SK-N-SH treated with all-trans-retinoic acid at 6 μM for 48 hours (cell line): ENCODE results near the gene KAZALD1.

Experiments
- ATAC-seq: fragments of 200-7000 bp; cut with Tn5 transposase; 3 replicates; pipeline ENCODE4 v1.9.1; 2020; ENCODE audit warnings: mild to moderate bottlenecking, moderate library complexity
- ARNTL ChIP-seq: fragments of 450-650 bp; formaldehyde crosslinking; IDR thresholded peaks from 2 replicates; pipeline ENCODE4 v1.5.0; 2020; ENCODE audit warnings: low read depth, mild to moderate bottlenecking, moderate library complexity, borderline replicate concordance
- BACH2 ChIP-seq: fragments of 250-450 bp; sonication (Bioruptor Pico); IDR thresholded peaks from 2 replicates; pipeline ENCODE4 v1.9.0; 2021; ENCODE audit warnings: mild to moderate bottlenecking, borderline replicate concordance
- CREB5 ChIP-seq: fragments of 250-450 bp; sonication (Bioruptor Pico); IDR thresholded peaks from 2 replicates; pipeline ENCODE4 v1.5.1; 2020; ENCODE audit warnings: low read depth, mild to moderate bottlenecking, moderate library complexity
- CSDC2 ChIP-seq: fragments of 250-450 bp; sonication (Bioruptor Pico); IDR thresholded peaks from 2 replicates; pipeline ENCODE4 v1.5.0; 2020; ENCODE audit warnings: mild to moderate bottlenecking, moderate library complexity
- CSRNP3 ChIP-seq: fragments of 250-450 bp; sonication (Bioruptor Pico); IDR thresholded peaks from 2 replicates; pipeline ENCODE4 v1.5.1; 2021; ENCODE audit warnings: mild to moderate bottlenecking, moderate library complexity
- ESRRG ChIP-seq: fragments of 250-450 bp; sonication (Bioruptor Pico); IDR thresholded peaks from 2 replicates; pipeline ENCODE4 v1.6.1; 2021; ENCODE audit warnings: mild to moderate bottlenecking
- GLIS3 ChIP-seq: fragments of 250-450 bp; sonication (Bioruptor Pico); IDR thresholded peaks from 2 replicates; pipeline ENCODE4 v1.5.0; 2020; ENCODE audit warnings: mild to moderate bottlenecking, moderate library complexity
- ISL1 ChIP-seq: fragments of 250-450 bp; sonication (Bioruptor Pico); IDR thresholded peaks from 2 replicates; pipeline ENCODE4 v2.1.2; 2022; ENCODE audit warnings: mild to moderate bottlenecking, moderate library complexity
- OSR1 ChIP-seq: fragments of 250-450 bp; sonication (Bioruptor Pico); IDR thresholded peaks from 2 replicates; pipeline ENCODE4 v1.8.0; 2022; ENCODE audit warnings: moderate library complexity, mild to moderate bottlenecking, inconsistent platforms
- PATZ1 ChIP-seq: fragments of 250-450 bp; sonication (Bioruptor Pico); IDR thresholded peaks from 2 replicates; pipeline ENCODE4 v1.8.0; 2020; ENCODE audit warnings: mild to moderate bottlenecking, moderate library complexity, borderline replicate concordance
- POU6F1 ChIP-seq: fragments of 250-450 bp; sonication (Bioruptor Pico); IDR thresholded peaks from 2 replicates; pipeline ENCODE4 v1.8.0; 2021; ENCODE audit warnings: low read depth, mild to moderate bottlenecking, moderate library complexity, borderline replicate concordance
- PPARA ChIP-seq: fragments of 250-450 bp; sonication (Bioruptor Pico); IDR thresholded peaks from 2 replicates; pipeline ENCODE4 v1.5.0; 2020; ENCODE audit warnings: mild to moderate bottlenecking, borderline replicate concordance
- RARB ChIP-seq: fragments of 250-450 bp; sonication (Bioruptor Pico); IDR thresholded peaks from 2 replicates; pipeline ENCODE4 v1.8.0; 2021; ENCODE audit warnings: mild to moderate bottlenecking, moderate library complexity
- SNAI2 ChIP-seq: fragments of 250-450 bp; sonication (Bioruptor Pico); IDR thresholded peaks from 2 replicates; pipeline ENCODE4 v1.5.0; 2020; ENCODE audit warnings: mild to moderate bottlenecking, moderate library complexity
- TCF4 ChIP-seq: fragments of 250-450 bp; sonication (Bioruptor Pico); IDR thresholded peaks from 2 replicates; pipeline ENCODE4 v1.8.0; 2021; ENCODE audit warnings: mild to moderate bottlenecking, moderate library complexity, borderline replicate concordance
- TOX ChIP-seq: fragments of 250-450 bp; sonication (Bioruptor Pico); IDR thresholded peaks from 2 replicates; pipeline ENCODE4 v1.8.0; 2021; ENCODE audit warnings: mild to moderate bottlenecking, moderate library complexity, borderline replicate concordance
- TSHZ2 ChIP-seq: fragments of 250-450 bp; sonication (Bioruptor Pico); IDR thresholded peaks from 2 replicates; pipeline ENCODE4 v1.5.0; 2020; ENCODE audit warnings: mild to moderate bottlenecking, moderate library complexity
- ZC3H10 ChIP-seq: fragments of 250-450 bp; sonication (Bioruptor Pico); IDR thresholded peaks from 2 replicates; pipeline ENCODE4 v1.5.1; 2021; ENCODE audit warnings: mild to moderate bottlenecking, moderate library complexity
- ZFP3 ChIP-seq: fragments of 250-450 bp; sonication (Bioruptor Pico); IDR thresholded peaks from 2 replicates; pipeline ENCODE4 v1.5.0; 2020; ENCODE audit warnings: mild to moderate bottlenecking, moderate library complexity
- ZFP30 ChIP-seq: fragments of 450-650 bp; formaldehyde crosslinking; IDR thresholded peaks from 2 replicates; pipeline ENCODE4 v1.5.0; 2022; ENCODE audit warnings: mild to moderate bottlenecking, moderate library complexity
- ZNF565 ChIP-seq: fragments of 450-650 bp; formaldehyde crosslinking; conservative IDR thresholded peaks from 2 replicates; pipeline ENCODE4 v1.5.0; 2020; ENCODE audit warnings: low read depth, mild to moderate bottlenecking, moderate library complexity
- ZNF70 ChIP-seq: fragments of 450-650 bp; formaldehyde crosslinking; IDR thresholded peaks from 2 replicates; pipeline ENCODE4 v1.5.0; 2020; ENCODE audit warnings: mild to moderate bottlenecking, moderate library complexity
- ZNF8 ChIP-seq: fragments of 450-650 bp; formaldehyde crosslinking; IDR thresholded peaks from 2 replicates; pipeline ENCODE4 v1.5.0; 2020; ENCODE audit warnings: mild to moderate bottlenecking, moderate library complexity

The KAZALD1 gene

GRCh38 chr10:101094121-101094879, 32.5 kb downstream of the KAZALD1 start:
- TF ChIP-seq ZNF70 (CRISPR knock-in tag) (no peak), ZFP30 (CRISPR knock-in tag) (no peak), ISL1 (no peak), ARNTL (no peak), ESRRG (CRISPR knock-in tag) (no peak), ZFP3 (CRISPR knock-in tag) (no peak), CSDC2 (CRISPR knock-in tag) (no peak), POU6F1 (CRISPR knock-in tag) (no peak), ZNF8 (CRISPR knock-in tag) (no peak), CREB5 (no peak), OSR1 (CRISPR knock-in tag) (no peak), RARB (CRISPR knock-in tag) (no peak)
- no peak for ATAC-seq

GRCh38 chr10:101095004-101095403, 33.2 kb downstream of the KAZALD1 start:
- TF ChIP-seq ZNF565 (CRISPR knock-in tag), result no peak
- no peak for TF ChIP-seq TSHZ2 (CRISPR knock-in tag)
- no peak for TF ChIP-seq TCF4
- TF ChIP-seq PPARA (CRISPR knock-in tag), result no peak
- TF ChIP-seq SNAI2 (CRISPR knock-in tag), result no peak
- TF ChIP-seq ARNTL, result no peak
- ATAC-seq, result no peak

- ATAC-seq, result peak; percentile 95
- TF ChIP-seq TCF4 (no peak), CSDC2 (CRISPR knock-in tag) (no peak), TOX (CRISPR knock-in tag) (no peak), ZFP30 (CRISPR knock-in tag) (no peak), GLIS3 (no peak), ZNF70 (CRISPR knock-in tag) (no peak), PATZ1 (CRISPR knock-in tag) (no peak), ZFP3 (CRISPR knock-in tag) (no peak), SNAI2 (CRISPR knock-in tag) (no peak), OSR1 (CRISPR knock-in tag) (no peak), ISL1 (no peak), POU6F1 (CRISPR knock-in tag) (no peak), RARB (CRISPR knock-in tag) (no peak), BACH2 (no peak), CSRNP3 (CRISPR knock-in tag) (no peak), ZC3H10 (CRISPR knock-in tag) (no peak), PPARA (CRISPR knock-in tag) (no peak), TSHZ2 (CRISPR knock-in tag) (no peak), ZNF8 (CRISPR knock-in tag) (no peak)
These were observed 33.9 kb downstream of the KAZALD1 start for GRCh38 chr10:101095550-101096213.
